Inflammatory macrophage treated with lipopolysaccharide for 1 hour (primary cell): Measurements from ENCODE around the gene ZDHHC12.

Experiments
- DNase-seq, 2 donors: peaks; one replicate each; pipeline ENCODE4 v3.0.0-alpha.2; 2020 to 2022

The ZDHHC12 gene

DNA sequence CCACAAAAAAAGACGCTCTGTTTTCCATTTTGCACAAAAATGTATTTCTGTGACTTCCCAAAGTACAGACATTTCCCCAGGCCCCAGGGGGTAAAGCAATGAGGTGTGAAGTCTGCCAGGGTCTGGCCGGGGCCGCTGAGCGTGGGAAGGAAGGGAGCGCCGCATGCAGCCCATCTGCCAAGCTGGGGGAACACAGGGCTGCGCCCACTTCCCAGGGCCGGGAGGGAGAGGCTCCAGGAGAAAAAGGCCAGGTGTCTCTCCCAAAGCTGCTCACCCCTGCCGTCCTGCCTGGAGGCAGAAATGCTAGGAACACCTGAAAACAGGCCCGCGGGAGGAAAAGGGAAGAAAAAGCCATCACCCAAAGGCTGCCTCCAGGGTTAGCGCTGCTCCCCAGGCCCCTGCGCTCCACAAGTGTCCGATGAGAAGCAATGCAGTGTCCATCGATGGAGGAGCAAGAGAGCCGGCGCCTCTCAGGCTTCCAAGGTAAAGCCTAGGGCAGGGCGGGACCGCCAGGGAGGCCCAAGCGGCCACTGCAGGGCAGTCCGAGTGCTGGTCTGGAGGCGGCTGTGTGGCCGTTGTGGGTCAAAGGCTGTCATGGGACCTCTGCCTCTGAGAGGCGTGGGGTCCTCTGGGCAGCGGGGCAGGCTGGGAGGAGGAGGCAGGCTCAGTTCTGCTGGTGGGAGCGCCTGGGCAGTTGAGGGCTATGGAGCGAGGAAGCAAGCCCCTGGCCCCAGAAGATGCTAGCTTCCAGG lies 6.0 kb upstream of the ZDHHC12 start:
- DNase-seq, result no peak

DNA sequence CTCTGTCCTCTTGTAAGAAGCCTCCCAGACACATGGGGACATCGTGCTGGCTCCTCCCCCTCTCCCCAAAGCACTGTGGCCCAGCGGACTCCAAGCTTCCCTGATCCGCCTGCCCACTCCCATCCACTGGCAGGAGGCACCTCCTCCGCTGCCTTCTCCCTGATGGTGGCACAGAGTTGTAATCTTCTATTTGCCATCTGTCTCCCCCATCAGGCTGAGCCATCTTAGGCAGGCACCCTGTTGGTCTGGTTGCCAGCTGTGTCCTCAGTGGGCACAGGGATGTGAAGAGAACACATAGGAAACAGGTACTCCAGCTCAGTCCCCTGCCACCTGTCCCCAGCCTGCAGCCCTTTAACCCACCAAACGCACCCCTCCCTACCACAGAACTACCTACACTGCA lies 5.4 kb upstream of the ZDHHC12 start:
- no peak for DNase-seq

DNA sequence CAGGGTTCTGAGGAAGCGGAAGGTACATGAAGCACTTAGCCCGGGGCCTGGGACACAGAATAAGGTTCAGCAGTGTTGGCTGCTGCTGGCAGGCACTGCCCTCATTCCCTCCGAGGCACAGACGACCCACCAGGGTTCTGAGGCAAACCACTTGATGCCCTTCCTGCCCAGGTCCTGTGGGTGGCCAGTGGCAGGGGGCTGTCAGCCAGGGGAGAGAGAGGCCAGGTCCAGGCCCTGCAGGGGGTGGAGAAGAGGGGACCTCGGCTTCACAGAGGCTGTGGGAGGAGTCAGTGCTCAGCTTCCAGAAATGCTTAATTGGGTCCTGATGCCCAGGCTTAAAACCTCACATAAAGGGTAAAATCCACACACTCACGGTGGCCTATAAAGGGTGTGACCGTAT lies 4.4 kb upstream of the ZDHHC12 start:
- no peak for DNase-seq

DNA sequence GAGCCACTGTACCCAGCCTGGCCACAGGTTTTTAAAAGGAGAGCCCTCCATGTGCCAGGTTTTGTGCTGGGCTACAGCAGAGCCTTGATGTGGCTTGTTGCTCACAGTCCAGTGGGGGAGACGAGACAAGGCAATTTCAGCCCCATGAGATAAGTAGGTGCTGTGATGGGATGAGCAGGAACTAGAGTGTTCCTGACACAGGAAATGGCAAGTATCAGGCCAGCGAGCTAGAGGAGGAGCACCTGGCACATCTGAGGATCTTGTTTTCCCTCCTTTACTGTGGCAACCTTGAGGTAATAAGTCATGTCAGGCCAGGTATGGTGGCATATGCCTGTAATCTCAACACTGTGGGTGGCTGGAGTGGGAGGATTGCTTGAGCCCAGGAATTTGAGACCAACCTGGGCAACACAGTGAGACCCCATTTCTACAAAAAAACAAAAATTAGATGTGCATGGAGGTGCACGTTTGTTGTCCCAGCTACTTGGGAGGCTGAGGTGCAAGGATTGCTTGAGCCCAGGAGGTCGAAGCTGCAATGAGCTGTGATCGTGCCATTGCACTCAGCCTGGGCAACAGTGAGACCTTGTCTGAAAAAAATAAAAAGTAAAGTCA lies 3.8 kb upstream of the ZDHHC12 start:
- no peak for DNase-seq

DNA sequence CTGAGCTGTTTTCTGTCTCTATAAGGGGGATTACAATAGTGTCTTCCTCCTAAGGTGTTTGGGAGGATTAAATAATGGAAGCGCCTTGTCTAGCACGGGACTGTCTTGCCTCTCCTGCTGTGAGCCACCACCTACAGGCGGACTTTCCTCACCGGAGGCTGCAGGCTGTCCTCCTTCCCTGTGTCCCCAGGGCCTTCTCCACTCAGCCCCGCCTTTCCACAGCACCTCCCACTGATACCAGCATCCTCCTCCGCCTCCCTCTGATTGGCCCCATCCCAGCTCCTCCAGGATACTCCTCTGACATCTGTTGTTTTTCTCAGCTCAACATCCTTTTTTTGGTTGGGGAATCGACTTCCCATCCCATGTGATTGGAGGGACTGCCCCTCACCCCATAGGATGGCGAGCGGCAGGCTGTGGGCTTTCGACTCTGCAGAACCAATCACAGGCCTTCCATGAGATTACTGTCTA lies 851 bp upstream of the ZDHHC12 start:
- DNase-seq, result peak; percentile 62 to 83

DNA sequence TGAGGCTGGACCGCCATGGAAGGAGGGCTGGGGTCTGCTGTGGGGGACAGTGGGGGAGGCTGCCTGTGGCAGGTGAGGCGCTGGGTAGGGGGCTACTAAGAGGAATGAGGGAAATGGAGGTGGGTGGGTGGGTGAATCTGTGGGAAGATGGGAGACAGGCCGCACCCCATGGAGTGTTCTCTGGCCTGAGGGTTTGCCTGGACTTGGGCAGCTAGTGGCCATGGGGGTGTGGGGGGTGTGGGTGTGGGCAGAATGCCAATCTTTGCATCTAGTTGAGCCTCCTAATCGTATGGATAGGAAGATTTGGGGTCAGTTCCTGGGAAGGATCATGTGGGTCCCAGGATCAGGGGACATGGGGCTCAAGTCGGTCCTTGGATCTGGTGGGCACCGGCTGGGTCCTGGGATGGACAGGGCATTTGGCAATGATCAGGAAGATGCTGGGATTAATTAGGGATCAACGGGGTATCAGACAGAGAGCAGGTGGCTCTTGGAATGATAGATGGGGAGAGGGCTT lies 518 bp downstream of the ZDHHC12 start:
- no peak for DNase-seq

DNA sequence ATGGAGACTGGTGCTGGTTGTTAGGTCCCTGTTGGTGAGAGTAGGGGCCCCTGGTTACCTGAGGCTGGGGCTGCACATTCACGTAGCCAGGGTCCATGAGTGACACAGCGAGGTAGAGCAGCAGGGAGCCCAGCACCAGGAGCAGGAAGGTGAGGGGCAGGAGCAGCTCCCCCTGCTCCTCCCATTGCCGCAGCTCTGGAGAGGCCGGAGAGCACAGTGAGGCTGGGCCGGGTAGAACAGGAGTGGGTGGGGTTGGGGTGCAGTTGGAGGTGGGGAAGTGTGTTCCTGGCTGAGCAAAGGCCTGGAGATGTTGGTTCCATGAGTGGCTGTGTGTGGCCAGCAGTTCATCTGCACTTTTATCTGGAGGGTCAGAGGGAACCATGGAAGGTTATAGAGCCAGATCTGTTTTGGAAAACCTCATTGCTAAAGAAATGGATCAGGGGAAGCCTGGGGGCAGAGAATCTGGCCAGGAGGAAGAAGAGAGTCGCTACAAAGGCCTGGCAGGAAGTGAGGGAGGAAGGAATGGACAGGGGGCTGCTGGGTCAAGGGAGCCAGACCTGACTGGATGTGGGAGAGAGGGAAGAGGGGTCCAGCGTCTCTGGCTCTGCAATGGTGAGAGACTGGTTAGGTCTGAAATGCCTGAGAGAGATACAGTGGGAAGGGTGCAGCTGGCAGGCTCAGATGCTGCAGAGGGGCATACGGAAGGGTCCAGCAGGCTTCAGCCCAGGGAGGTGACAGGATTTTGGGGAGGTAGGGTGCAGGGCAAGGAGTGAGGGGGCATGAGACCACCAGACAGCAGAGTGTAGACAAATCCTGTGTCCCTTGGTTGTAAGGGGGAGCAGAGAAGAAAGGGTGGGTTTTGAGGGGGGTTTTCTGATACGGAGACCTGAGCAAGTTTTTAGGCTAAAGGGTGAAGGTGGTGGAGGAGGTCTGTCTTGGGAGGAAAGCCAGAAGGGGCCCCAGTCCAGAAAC lies 1.3 kb downstream of the ZDHHC12 start:
- no peak for DNase-seq

DNA sequence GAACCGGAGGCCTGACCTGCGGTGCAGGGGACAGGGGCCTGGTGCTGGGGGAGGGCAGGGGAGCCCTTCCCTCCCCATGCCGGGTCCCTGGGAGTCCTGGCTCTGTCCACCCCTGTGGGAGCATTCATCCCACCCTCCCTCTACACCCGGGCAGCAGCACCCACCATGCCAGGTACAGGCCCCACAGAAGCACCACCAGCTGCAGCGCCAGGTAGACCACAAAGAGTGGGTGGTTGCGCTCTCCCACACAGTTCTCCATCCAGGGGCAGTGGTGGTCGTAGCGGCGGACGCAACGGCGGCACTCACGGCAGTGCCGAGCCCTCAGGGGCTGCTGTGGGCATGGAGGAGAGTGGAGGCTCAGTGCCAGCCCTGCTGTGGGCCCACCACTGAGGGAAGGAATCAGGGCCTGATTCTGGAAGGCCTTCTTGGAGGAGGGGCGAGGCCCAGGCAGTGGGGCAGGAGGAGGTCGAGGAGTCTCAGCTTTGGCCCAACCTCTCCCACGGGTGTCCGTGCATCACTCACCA lies 2.4 kb downstream of the ZDHHC12 start:
- DNase-seq, result no peak

DNA sequence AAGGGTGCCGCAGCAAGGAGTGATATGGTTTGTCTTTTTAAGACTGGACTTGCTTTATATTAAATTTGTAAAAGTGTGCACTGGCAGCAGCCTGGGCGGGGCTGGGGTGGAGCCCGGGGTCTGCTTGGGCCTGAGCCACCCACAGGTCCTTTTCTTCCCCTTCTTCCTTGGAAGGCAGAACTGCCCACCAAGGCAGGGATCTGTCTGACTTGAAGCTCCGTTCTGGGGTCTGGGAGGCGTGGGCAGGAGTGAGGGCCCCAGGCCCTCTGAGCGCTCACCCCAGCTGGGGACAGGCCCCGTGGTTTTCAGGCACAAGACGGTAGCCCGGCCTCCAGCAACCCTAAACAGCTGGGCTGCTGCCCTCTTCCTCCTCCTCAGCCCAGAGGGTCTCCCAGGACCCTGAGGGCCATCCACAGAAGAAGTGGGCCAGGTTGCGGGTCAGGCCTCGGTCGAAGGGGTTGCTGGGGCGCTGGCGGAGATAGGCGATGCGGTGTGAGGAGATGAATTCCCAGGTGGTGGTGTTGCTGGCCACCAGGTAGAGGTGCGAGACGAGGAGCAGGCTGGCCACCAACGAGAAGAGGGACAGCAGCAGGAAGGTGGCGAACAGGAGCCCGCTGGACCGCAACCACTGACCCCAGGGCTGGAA lies 3.0 kb downstream of the ZDHHC12 start:
- DNase-seq, result no peak

DNA sequence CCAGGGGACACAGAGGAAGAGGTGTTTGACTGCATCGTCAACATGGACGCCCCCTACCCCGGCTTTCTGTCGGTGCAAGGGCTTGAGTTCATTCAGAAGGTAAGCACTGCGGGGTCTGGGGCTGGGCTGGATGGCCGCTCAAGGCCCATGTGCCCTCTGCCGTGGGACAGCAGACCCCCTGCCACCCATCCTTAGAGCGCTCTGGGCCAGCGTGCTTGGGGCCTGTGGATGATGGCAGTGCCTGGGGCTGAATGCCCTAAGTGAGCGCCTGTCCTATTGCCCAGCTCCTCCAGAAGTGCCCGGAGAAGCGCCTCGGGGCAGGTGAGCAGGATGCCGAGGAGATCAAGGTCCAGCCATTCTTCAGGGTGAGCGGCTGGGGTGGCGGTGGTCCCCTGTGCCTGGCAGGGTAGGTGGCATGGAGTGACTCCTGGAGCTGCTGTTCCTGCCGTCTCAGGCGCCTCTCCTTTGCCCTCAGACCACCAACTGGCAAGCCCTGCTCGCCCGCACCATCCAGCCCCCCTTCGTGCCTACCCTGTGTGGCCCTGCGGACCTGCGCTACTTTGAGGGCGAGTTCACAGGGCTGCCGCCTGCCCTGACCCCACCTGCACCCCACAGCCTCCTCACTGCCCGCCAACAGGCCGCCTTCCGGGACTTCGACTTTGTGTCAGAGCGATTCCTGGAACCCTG lies 3.9 kb downstream of the ZDHHC12 start:
- DNase-seq, result no peak

DNA sequence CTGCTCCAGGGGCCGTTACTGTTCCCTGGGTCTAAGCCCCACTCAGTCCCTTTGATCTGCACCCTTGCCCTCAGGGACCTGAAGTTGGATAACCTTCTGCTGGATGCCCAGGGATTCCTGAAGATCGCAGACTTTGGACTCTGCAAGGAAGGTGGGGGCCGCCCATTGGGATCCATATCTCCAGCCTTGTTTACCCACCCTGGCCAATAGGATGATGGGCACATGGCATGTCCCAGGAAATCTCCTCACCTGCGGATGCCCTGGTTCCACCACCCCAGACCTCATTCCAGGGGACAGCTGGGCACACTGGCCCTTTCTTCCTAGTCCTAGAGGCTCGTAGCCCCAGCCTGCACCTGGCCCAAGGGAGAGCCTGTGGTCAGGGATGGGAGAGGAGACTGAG lies 5.5 kb downstream of the ZDHHC12 start:
- DNase-seq, result no peak

DNA sequence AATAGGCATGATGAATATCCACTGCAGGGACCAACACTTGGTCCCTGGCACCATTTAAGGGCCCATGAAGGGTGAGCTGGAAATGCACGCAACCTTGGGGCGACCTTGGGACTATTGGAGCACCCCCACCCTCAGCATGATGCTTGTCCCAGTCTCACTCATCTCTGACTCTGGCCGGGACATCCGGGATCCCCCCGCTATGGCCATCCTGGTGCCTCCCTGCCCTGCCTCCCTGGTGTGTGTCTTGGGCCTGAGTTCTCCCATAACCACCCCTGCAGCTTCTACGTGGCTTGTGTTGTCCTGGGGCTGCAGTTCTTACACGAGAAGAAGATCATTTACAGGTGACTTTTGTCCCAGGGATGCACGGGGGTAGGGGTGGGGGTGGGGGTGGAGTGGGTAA lies 5.9 kb downstream of the ZDHHC12 start:
- no peak for DNase-seq

DNA sequence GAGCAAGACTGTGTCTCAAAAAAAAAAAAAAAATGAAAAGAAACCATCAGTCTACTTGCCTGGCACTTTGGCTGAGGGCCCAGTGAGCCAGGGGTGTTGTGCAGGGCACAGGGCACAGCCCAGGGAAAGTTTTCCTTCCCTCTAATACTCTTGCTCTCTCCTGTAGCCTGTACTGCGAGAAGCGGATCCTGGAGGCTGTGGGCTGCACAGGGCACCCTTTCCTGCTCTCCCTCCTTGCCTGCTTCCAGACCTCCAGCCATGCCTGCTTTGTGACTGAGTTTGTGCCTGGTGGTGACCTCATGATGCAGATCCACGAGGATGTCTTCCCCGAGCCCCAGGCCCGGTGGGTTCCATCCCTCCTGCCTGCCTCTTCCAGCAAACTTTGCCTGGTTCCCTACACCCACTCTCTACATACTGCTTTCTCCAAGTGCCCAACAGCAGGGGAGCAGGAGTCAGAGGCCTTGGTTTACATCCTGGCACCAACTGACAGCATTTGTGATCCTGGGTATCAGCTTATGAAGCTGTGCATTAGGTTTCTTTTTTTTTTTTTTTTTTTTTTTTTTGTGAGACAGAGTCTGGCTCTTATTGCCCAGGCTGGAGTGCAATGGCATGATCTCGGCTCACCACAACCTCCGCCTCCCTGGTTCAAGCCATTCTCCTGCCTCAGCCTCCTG lies 7.2 kb downstream of the ZDHHC12 start:
- DNase-seq, result no peak

DNA sequence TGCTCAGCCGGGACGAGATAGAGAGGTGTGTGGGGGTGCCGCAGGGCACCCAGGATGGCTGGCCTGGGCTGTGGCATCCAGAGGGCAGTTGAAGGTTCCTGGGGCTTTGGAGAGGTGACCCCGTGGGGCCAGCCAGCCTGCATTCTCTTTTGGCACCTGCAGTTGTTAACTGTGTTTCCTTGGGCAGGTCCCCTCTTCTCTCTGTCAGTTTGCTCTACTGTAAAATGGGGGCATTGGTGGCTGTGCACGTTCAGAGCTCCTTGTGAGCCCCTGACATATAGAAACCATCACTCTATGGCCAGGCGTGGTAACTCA lies 8.5 kb downstream of the ZDHHC12 start:
- no peak for DNase-seq

DNA sequence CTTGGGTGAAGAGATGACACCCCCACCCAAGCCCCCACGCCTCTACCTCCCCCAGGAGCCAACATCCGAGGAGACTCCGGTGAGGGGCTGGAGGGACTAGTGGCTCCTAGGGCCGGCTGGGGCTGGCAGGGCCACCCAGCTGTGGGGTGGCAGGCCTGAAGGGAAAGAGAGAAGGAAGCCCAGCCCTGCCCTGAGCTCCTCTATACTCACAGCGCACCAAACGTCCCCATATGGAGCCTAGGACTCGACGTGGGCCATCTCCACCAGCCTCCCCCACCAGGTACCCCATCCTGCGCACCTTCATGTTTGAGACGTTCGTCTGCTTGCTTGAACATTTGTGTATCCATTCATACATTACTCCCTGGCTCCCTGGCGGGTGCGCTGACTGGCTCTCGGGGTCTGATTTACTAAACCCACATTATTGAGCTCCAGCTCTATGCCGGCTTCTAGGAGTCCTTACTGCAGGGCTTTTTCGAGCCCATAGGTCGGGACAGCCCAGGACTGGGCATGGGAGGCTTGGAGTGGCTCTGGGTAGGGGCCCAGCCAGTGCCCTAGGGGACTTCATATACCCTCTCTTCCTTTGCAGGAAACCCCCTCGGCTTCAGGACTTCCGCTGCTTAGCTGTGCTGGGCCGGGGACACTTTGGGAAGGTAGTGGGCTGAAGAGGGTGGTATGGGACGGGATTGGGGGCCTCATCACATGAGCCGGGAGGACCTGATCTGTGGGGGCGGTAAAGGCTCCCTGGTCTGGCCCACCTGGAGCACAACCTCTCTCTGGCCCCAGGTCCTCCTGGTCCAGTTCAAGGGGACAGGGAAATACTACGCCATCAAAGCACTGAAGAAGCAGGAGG lies 9.1 kb downstream of the ZDHHC12 start:
- no peak for DNase-seq

DNA sequence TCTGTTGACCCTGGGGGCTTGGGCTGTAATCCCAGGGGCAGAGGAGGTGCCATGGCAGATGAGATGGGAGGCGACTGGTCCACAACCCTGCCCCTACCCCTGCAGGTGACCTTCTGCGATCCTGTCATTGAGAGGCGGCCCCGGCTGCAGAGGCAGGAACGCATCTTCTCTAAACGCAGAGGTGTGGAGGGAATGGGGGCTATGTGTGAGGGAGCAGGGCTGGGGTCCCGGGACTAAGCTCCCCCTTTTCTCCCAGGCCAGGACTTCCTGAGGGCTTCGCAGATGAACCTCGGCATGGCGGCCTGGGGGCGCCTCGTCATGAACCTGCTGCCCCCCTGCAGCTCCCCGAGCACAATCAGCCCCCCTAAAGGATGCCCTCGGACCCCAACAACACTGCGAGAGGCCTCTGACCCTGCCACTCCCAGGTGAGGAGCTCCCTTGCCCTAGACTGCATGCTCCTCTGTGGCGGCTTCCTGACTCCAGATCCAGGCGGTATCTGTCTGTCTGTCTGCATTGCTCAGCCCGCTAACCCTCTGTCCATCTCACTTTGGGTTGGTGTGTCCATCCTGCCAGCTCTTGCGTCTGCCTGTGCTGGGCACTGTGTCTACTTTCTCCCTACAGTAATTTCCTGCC lies 9.9 kb downstream of the ZDHHC12 start:
- DNase-seq, result no peak

DNA sequence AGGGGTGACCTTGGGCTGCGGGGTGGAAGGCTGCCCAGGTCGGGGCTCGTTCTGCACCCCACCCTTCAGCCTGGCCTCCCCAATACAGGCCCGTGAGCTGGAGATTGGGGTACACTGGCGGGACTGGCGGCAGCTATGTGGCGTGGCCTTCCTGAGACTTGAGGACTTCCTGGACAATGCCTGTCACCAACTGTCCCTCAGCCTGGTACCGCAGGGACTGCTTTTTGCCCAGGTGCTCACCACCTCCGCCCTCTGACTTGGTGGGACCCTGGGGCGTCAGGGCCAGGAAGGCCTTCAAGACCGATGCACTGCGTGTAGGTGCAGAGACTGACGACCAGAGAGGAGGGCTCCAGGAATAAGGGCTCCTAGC lies 10.5 kb downstream of the ZDHHC12 start:
- no peak for DNase-seq

DNA sequence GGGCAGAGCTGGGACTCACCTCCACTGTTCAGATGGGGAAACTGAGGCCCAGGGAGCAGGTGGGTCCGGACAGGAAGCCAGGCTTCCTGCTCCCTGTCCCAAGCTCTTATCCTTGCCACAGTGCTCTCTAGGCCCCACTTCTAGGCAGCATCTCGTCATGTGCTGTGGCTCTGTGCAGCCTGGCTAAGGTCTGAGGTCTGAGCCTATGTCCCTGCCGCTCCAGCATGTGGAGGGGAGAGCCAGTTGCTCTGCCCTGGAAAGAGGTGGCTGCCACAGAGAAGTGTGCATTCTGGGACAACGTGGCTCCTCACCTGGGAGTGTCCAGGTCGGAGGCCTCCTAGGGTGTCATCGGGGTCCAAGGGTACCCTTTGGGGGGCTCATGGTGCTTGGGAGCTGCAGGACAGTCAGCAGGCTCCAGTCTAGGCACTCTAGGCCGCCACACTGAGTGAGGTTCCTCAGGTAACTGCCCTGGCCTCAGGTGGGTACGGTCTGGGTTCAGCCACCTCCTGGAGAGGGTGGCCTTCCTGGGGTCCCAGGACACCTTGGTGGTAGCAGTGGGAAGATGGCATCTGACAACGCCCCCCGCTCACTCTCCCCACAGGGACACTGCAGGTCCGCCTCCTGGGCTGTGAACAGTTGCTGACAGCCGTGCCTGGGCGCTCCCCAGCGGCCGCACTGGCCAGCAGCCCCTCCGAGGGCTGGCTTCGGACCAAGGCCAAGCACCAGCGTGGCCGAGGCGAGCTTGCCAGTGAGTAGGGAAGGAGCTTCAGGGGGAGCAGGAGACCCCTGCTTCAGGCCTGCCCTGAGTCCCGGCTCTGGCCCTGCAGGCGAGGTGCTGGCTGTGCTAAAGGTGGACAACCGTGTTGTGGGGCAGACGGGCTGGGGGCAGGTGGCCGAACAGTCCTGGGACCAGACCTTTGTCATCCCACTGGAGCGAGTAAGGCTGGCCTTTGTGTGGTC lies 11.2 kb downstream of the ZDHHC12 start:
- DNase-seq, result no peak

DNA sequence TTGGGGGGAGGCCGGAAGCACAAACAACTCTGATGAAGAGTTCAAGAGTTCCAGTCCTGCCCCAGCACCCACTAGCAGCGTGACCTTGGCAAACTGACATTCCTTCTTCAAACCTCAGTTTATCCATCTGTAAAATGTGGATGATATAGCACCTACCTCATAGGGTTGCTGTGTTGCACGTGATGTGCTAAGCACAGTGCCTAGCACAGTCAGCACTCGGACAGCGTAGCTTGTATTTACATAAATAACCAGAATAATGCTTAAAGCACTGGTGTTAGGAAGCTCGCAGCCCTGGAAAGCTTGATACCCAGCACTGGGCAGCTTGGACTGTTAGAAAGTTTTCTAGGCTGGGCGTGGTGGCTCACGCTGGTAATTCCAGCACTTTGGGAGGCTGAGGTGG lies 16.5 kb downstream of the ZDHHC12 start:
- no peak for DNase-seq
